Ovary (tissue), 9 donors: ENCODE measurements around the gene SP140. TPM values are rescaled to one million over a fixed set of nuclear protein-coding genes. Genes with fewer than 3 reads are reported as not detected.

Source experiments
- DNase-seq, 5 donors: peaks; one replicate each; pipeline ENCODE4 v3.0.0-alpha.2; 2019 to 2020
- H3K27ac ChIP-seq, 2 donors: fragments of 200-600 bp; one replicate each; pipeline versions ENCODE4 v1.5.1 to v1.8.0; 2019 to 2022
- H3K27me3 ChIP-seq: fragments of 200-600 bp; one replicate; pipeline ENCODE4 v1.8.0; 2022
- H3K36me3 ChIP-seq: fragments of 200-600 bp; sonication (generic); one replicate; pipeline ENCODE4 v1.5.1; 2019
- H3K4me1 ChIP-seq: one replicate; pipeline ENCODE4 v1.8.1; 2013; ENCODE audit warnings: mild to moderate bottlenecking, moderate library complexity; ENCODE audit not compliant: insufficient read depth
- H3K4me3 ChIP-seq: fragments of 200-600 bp; sonication (generic); one replicate; pipeline ENCODE4 v1.5.1; 2017
- H3K9me3 ChIP-seq, 2 donors: fragments of 200-600 bp in 1 of 2; sonication (generic) in 1 of 2; one replicate each; pipeline versions ENCODE4 v1.5.1 to v1.8.1; 2013 to 2019; ENCODE audit warnings: mild to moderate bottlenecking in 1 of 2, moderate library complexity in 1 of 2
- EP300 ChIP-seq: sonication (generic); formaldehyde crosslinking; IDR thresholded peaks from one replicate; pipeline ENCODE4 v1.6.1; 2017; ENCODE audit warnings: antibody characterized with exemption
- POLR2A ChIP-seq: fragments of 450-650 bp; IDR thresholded peaks from one replicate; pipeline ENCODE4 v1.6.1; 2017; ENCODE audit warnings: antibody characterized with exemption, mild to moderate bottlenecking, moderate library complexity
- WGBS, 3 donors: extraction: QIAGEN DNeasy Blood & Tissue Kit in 1 of 3; methylation state at CpG; one replicate each; pipeline versions ENCODE4 v1.1.5 to v1.1.7; 2013 to 2017; 5-methylcytosine and 5-hydroxymethylcytosine counted together
- intact Hi-C, 4 donors: fragments of 100-400 bp; cut with DNase I; formaldehyde crosslinking; loops; one replicate each; pipeline versions ENCODE4 v1.11.0 to v1.15.1; 2022 to 2023
- polyA plus RNA-seq, 2 donors: library from polyadenylated mRNA; stranded (reverse); fragments of 200-250 nt in 1 of 2; fragments of 350-450 nt in 1 of 2; fragmentation: Illumina TruSeq in 1 of 2; extraction: RNeasy Lipid Tissue Mini Kit (QIAGEN cat#74804) in 1 of 2; gene quantifications; one replicate each; pipeline ENCODE4 v1.2.3, GENCODE V29; 2013 to 2014
- total RNA-seq, 7 donors: library from RNA; depleted of rRNA in 2 of 7; stranded (reverse); fragments of >200 nt in 2 of 7; fragmentation: NEBNext Ultra II Directional in 3 of 7; extraction: Animal tissue kit (Norgen Biotek cat#: 25700) in 3 of 7; gene quantifications; one replicate each; pipeline versions ENCODE4 v1.1.0 to v1.2.4, GENCODE V29; 2016 to 2023
- TF ChIP-seq, protein P1 (sequence below), 3 donors: fragments of 450-650 bp in 2 of 3; fragments of 200-600 bp in 1 of 3; IDR thresholded peaks; one replicate each; pipeline versions ENCODE4 v1.5.1 to v1.8.0; 2016 to 2022; ENCODE audit warnings: antibody characterized with exemption in 3 of 3, mild to moderate bottlenecking in 1 of 3
- donor health status: DM: no; HTN: no; CAD: no; lungs with moderate emphysema.
- donor health status: DM: no; HTN: no; CAD: no.
- donor health status: Bipolar disorder and iron deficiency.
- donor health status: DM: yes; HTN: yes; CAD: no.
- donor health status: DM: no; HTN: no; CAD: no.
- donor health status: DM: yes; HTN: yes; CAD: no.

Gene SP140
- total and polyA plus RNA-seq, 9 donors = 0.23 to 3.4 (median 1.0) TPM

DNA sequence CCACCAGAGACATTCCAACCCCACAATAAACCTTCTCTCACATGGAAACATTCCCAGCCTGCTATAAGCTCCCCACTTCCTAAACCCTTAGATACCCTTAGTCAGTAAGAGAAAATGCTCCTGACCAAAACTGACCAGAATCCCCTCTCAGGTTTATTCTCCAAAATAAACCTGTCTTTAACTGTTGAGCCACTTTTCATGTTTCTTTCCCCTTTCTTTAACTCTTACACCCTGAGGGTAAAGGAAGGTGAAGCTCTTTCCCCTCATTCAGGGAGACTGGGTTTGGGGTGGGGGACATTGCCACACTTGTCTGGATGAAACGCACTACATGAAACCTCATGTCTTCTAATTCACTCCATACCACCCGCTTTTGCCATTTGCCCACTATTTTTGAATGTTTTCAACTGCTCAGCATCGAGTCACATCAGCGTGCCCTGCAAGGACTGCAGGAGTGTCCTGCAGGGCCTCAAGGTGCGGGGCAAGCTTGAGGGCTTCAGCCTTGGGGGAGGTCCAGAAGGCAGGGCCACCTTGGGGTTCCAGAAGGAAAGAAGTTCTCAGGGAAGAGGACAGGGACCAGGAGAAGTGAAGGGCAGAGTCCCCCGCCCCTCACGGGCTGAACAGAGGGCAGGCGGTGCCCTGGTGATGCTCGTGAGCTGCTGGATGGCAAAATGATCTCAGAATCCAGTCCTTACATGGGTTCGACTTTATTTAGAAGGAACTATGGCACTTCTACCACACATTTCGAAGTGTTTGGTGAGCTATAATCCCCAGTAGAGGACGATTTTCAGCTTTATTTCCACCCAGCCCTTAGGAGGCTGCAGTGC, 97.2 kb downstream of the SP140 start:
- WGBS, 3 donors = 83 to 92% (median 86%) methylated on average over 11 to 12 of the region's 12 CpGs
- no peak for DNase-seq
- no peaks in the 10 kb centered on the region for H3K9me3 ChIP-seq
- peaks cover 6% of the 10 kb centered on the region for H3K4me1 ChIP-seq
- no peak overlapping the region for H3K4me3 ChIP-seq
- intact Hi-C loops = no loop called here
- no peaks in the 10 kb centered on the region for H3K36me3 ChIP-seq
- H3K27ac ChIP-seq = no peak overlapping the region
- TF ChIP-seq, protein P1, sequence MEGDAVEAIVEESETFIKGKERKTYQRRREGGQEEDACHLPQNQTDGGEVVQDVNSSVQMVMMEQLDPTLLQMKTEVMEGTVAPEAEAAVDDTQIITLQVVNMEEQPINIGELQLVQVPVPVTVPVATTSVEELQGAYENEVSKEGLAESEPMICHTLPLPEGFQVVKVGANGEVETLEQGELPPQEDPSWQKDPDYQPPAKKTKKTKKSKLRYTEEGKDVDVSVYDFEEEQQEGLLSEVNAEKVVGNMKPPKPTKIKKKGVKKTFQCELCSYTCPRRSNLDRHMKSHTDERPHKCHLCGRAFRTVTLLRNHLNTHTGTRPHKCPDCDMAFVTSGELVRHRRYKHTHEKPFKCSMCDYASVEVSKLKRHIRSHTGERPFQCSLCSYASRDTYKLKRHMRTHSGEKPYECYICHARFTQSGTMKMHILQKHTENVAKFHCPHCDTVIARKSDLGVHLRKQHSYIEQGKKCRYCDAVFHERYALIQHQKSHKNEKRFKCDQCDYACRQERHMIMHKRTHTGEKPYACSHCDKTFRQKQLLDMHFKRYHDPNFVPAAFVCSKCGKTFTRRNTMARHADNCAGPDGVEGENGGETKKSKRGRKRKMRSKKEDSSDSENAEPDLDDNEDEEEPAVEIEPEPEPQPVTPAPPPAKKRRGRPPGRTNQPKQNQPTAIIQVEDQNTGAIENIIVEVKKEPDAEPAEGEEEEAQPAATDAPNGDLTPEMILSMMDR (IDR thresholded peaks at IDR 0.05) = no peak
- TF ChIP-seq POLR2A (no peak), EP300 (no peak)
- H3K27me3 ChIP-seq = no peaks in the 10 kb centered on the region

DNA sequence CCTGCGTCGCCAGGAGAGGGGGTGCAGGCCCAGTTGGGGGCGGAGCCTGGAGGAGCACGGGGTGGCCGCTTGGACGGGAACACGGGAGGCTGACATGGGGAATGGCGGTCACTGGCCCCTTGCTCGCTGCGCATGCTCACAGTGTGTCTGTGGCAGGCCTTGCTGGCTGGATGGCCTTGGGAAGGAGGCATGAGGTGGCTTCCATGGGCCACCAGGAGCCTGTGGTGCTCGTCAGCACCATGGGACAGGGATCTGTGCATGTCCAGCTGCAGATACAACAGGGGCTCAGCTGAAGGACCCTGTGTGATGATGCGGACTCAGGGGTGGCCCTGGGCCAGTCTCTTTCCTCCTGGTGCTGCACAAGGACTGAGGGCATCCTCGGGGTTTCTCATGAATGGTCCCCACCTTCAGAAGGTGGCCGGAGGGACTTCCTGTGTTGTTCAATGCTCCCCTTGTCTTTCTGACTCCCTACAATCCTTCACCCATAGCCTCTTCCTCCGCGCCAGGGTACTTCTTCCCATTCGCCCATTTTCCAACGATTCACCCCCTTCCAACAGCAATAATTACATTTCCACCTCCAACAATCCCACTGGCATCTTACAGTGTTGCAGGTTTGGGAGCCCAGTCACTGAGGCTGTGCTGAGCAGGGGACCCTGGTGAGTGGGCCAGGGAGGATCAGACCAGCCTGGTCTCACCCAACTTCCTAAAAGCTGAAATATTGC, 98.0 kb downstream of the SP140 start:
- no peaks in the 10 kb centered on the region for H3K27me3 ChIP-seq
- TF ChIP-seq, protein P1 (IDR thresholded peaks at IDR 0.05) = no peak
- TF ChIP-seq POLR2A = no peak
- TF ChIP-seq EP300 = no peak
- 87 to 90% (median 87%) methylated on average over 18 of the region's 18 CpGs for WGBS, 3 donors
- no peak overlapping the region for H3K27ac ChIP-seq
- no peaks in the 10 kb centered on the region for H3K36me3 ChIP-seq
- intact Hi-C loops = no loop called here
- H3K4me3 ChIP-seq = no peak overlapping the region
- no peaks in the 10 kb centered on the region for H3K9me3 ChIP-seq
- DNase-seq = no peak
- H3K4me1 ChIP-seq = peaks cover 6% of the 10 kb centered on the region

DNA sequence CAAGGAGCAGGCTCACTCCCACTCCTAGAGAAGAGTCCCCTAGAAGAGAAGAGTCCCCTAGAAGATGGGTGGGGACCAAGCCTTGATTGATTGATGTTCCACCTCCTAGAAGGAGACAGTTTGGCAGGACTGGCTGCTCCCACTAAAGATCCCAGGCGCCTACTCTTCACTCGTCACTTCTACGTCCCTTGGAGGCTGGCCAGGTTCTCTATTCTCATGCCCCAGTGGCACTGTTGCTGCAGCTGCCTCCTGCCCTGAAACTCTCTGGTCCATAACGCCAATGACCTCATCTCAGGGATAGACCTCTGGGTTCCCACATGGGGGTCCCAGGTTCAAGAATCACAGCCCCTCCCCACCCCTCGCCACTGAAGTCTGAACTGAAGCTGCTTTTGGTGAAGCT, 99.0 kb downstream of the SP140 start:
- no peaks in the 10 kb centered on the region for H3K9me3 ChIP-seq
- no peak overlapping the region for H3K27ac ChIP-seq
- H3K4me1 ChIP-seq = peaks cover 6% of the 10 kb centered on the region
- DNase-seq = no peak
- H3K36me3 ChIP-seq = no peaks in the 10 kb centered on the region
- TF ChIP-seq POLR2A (no peak), EP300 (no peak)
- TF ChIP-seq, protein P1 (IDR thresholded peaks at IDR 0.05) = no peak
- no peaks in the 10 kb centered on the region for H3K27me3 ChIP-seq
- 85 to 93% (median 90%) methylated on average over 5 of the region's 5 CpGs for WGBS, 3 donors
- H3K4me3 ChIP-seq = no peak overlapping the region
- intact Hi-C loops = no loop called here

- WGBS, 3 donors = 90 to 94% (median 92%) methylated on average over 9 of the region's 9 CpGs
- Histone ChIP-seq H3K36me3 (no peaks in the 10 kb centered on the region), H3K9me3 (no peaks in the 10 kb centered on the region), H3K4me1 (peaks cover 6% of the 10 kb centered on the region), H3K27me3 (no peaks in the 10 kb centered on the region), H3K27ac (no peak overlapping the region), H3K4me3 (no peak overlapping the region)
- DNase-seq = no peak
- intact Hi-C loops = no loop called here
- TF ChIP-seq EP300 (no peak), POLR2A (no peak)
- TF ChIP-seq, protein P1 (IDR thresholded peaks at IDR 0.05) = no peak
Observed at GRCh38 chr2:230325316-230326243, 100.0 kb downstream of the SP140 start.
